Epithelial cell of prostate (primary cell): ENCODE data around the gene SEMA4A.
"Not testable (repeated sequence)": the region's sequence is repeated elsewhere in the genome, so short reads cannot be mapped to it uniquely, and the experiment has no call there.

ENCODE experiments used
- DNase-seq: peaks from one replicate; pipeline ENCODE4 v3.0.0-alpha.2; 2011; ENCODE audit warnings: low read depth, low spot score
- H3K27ac ChIP-seq: fragments of 450-650 bp; 2 replicates; pipeline ENCODE4 v1.5.1; 2017; ENCODE audit warnings: mild to moderate bottlenecking

SEMA4A gene

DNA sequence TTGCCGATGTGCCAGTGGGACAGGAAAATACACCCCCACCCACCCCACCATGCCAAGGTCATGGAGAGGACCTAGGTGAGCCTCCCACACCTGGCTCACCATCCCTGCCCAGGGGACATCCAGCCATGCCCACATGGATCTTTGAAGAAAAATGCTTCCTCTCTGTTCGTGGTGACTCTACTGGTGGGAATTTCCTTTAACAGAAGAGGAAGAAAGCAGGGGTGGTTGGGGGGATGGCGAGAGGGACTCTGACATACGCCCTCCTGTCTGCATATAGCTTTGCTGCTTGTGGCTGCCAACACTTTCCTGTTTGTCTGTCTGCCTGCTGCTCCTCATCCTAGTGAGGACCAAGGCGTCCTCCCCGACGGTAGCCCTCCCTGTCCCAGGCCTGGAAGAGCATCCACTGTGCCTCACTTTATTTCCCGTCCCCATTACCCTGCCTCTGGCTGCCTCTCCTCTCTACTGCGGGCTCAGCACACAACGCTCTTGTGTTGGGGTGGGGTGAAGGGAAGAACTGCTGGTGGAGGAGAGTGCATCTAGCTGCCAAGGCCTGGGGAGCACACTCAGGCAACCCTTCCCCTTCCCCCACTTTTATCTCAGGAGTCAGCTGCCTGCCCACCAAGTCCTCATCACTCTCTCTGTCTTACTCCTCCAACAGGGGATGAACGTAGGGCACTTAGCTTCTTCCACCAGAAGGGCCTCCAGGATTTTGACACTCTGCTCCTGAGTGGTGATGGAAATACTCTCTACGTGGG is 2.5 kb downstream of the SEMA4A start:
- no peak overlapping the region for H3K27ac ChIP-seq
- no peak for DNase-seq

DNA sequence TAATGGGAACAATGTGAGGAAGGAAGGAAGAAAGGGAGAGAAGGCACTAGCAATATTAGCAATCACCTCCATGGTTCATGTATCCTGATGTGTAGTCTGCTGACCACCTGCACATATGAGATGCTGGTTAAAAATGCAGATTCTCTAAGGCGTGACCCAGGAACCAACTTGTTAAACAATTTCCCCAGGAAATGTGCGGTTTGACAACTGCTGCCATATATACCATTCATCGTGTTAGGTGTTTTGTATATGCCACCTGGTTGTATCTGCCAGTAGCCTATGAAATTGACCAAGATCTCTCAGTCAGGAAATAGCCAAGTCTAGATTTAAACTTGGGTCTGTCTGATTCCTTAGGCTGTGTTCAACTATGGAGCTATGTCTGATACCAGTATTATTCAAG is 4.1 kb downstream of the SEMA4A start:
- DNase-seq, result no peak

DNA sequence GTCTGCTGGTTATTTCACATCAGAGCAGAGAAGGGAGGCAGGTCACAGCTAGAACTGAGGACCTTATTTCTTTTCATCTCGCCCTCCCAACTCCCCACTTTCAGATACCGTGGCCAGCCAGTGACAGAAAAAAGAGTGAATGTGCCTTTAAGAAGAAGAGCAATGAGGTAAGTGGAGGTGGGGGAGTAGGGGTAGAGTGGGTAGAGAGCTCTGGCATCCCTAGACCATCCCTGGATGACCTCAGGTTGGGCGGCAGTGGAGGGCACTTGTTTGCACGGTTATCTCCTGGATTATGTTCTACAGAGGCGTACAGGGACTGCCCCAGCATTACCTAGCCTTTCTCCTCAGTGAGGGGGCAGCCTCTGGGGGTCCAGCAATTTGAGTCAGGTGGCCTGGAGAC is 4.6 kb downstream of the SEMA4A start:
- no peak for DNase-seq
- no peak overlapping the region for H3K27ac ChIP-seq

More for the DNA sequence above, 4.1 kb downstream of the SEMA4A start:
- no peak overlapping the region for H3K27ac ChIP-seq

DNA sequence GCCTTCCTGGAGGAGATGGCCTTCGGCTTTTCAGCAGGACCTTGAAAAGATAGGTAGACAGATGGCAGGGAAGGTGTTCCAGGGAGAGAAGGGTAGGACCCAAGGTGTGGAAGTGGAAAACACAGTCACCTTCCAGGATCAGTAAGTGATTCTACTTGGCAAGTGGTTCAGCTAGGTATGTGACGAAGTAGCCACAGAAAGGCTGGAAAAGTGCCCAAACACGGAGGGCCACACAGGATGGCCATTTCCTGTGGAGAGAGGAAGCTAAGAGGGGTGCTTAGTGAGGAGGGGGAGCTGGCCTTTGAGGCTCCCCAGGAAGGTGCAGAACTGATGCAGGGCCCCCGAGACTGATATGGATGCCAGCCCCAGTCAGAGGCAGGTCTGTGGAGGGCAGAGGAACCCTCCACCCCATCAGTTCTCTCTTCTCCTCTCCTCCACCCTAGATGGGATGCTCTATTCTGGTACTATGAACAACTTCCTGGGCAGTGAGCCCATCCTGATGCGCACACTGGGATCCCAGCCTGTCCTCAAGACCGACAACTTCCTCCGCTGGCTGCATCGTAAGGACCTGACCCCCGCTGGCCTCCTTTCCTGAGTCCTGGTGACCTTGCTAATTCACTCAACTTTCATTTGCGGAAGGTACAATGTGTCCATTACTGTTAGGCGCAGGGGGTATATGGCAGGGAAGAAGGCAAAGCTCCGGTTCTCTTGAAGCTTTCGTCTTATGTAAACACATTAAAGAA is 6.8 kb downstream of the SEMA4A start:
- no peak for DNase-seq
- H3K27ac ChIP-seq, result no peak overlapping the region

DNA sequence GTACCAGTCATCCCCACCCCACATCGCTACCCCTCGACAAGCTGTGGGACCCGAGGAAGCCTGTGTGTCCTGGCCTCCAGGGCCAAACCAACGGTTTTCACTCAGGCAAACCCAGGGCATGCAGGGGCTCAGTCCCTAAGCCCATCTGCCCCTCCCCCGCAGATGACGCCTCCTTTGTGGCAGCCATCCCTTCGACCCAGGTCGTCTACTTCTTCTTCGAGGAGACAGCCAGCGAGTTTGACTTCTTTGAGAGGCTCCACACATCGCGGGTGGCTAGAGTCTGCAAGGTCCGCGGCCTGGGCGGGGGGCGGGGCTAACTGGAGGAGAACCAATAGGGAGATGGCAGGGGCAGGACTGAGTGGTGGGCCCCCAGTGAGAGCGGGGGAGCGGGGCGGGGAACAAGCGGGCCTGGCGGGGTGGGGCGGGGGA is 7.4 kb downstream of the SEMA4A start:
- DNase-seq, result no peak
- no peak overlapping the region for H3K27ac ChIP-seq

DNA sequence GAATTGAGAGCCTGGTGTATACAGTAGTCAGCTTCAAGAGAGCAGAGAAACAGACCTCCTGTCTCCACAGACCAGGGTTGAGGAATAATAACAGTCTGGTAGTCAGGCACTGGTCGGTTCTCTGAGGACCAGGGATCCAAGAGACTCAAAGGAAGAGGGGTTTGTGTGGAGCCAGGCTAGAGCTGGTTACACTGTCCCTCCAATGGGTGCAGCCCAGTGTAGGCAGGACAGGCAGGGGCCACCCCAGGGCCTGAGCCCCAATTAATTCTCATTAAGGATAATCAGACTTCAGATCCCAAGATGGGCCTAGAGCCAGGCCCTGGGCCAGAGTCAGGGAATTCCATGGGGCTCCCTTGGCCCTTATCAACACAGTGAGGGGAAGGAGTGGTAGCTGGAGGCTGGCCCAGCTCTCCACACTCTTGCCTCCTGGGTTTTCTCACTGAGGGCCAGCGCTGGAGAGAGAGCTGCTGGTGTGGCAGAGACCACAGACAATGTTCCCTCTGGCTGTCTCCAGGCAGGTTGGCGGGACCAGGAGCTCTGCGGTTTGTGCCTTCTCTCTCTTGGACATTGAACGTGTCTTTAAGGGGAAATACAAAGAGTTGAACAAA is 9.1 kb downstream of the SEMA4A start:
- H3K27ac ChIP-seq, result no peak overlapping the region
- no peak for DNase-seq

DNA sequence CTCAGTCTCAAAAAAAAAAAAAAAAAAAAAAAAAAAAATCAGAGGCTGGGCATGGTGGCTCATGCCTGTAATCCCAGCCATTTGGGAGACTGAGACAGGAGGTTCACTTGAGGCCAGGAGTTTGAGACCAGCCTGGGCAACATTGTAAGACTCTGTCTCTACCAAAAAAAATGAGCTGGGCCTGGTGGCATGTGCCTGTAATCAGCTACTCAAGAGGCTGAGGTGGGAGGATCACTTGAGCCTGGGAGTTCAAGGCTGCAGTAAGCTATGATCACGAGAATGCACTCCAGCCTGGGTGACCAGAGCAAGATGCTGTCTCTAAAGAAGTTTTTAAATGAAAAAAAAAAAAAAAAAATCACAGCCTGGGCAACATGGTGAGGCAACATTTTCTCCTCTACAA is 10.3 kb downstream of the SEMA4A start:
- DNase-seq, result no peak
- H3K27ac ChIP-seq, result no peak overlapping the region

DNA sequence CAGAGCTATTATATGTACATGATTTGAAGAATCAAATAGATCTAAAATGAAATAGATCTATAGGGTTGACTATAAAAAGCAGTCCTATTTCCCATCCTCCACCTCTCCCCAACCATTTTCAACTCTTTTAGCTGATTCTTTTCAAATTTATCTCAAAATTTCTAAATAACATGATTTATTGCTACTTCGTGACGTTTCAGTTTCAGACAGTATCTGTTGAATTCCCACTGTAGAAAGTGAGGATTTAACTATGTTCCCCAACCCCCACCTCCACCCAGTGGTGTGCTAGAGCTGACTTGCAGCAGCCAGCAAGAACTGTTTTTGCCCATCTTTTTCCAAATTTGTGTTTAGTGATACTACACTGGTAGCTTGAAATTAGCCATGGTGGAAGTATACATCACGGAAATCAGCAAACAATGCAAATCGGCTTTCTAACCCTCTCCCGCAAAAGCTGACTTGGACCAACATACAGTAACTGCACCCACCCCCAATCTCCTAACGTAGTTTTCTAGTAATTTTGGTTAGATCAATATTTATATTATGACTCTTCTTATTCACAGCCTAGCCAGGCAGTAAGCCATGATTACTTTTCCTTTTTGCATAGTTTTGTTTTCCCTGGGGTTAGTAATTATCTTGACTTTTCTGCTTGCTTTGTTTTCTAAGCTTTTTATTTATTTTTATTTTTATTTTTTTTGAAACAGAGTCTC is 10.9 kb downstream of the SEMA4A start:
- DNase-seq, result no peak
- no peak overlapping the region for H3K27ac ChIP-seq

DNA sequence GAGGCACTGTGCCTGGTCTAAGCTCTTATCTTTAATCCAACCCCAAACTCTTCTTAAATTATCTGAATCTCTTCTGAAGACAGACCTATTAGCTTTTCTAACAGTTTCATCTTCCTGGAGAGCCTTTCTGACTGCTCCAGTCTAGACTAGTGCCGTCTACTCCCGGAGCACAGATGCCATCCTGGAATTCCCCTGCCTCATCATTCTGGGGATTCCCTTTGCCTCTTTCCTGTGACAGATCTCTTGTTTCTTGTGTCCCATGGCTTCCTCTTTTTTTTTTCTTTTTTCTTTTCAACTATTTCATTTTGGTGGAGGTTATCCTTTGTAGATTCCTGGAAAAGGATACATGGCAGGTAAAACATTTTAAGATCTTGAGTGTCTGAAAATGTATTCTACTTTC is 11.7 kb downstream of the SEMA4A start:
- no peak for DNase-seq
- no peak overlapping the region for H3K27ac ChIP-seq

DNA sequence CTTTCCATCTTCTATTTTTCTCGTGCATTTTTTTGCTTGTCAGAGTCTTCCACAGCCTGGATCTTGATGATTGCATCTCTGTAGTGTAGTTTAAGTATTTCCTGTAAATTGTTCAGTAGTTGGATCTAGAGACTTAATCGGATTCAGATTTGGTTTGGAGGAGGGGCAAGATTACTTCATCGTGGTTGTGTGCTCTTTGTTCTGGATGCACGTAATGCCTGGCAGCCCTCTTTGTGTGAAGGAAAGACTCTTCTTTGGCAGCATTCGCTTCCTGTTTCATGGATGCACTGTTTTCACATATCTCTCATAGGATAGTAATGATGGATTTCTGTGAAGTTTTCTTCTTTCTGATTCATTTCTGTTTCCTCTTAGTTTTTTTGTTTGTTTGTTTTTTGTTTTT is 14.2 kb downstream of the SEMA4A start:
- DNase-seq, result no peak

DNA sequence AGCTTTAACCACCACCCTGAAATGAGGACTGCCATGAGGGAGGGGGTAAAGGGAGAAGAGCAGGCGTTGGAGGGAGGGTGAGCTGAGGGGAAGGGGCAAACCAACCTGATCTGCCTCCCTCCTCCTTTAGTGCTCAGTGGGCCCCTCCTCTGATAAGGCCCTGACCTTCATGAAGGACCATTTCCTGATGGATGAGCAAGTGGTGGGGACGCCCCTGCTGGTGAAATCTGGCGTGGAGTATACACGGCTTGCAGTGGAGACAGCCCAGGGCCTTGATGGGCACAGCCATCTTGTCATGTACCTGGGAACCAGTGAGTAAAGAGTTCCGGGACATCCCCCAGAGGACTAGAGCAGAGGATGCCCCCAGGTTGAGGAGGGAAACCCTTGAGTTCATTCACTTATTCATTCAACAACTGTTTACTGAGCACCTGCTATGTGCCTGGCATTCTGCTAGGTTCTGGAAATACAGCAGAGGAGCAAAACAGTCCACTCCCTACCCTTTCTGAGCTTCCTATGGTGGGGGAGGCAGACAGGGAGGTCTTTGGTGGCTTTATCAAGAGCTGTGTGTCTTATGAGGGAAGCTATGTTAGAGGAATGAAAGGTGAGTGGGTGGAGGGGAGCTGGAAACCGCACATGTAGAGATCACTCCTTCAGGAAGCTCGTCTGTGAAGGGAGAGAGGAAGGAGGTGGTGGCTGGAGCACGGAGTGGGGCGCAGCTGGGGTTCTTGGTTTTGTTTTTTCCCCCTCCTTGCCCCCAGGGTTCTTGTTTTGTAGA is 19.5 kb downstream of the SEMA4A start:
- DNase-seq, result no peak

More for the DNA sequence above, 14.2 kb downstream of the SEMA4A start:
- no peak overlapping the region for H3K27ac ChIP-seq

DNA sequence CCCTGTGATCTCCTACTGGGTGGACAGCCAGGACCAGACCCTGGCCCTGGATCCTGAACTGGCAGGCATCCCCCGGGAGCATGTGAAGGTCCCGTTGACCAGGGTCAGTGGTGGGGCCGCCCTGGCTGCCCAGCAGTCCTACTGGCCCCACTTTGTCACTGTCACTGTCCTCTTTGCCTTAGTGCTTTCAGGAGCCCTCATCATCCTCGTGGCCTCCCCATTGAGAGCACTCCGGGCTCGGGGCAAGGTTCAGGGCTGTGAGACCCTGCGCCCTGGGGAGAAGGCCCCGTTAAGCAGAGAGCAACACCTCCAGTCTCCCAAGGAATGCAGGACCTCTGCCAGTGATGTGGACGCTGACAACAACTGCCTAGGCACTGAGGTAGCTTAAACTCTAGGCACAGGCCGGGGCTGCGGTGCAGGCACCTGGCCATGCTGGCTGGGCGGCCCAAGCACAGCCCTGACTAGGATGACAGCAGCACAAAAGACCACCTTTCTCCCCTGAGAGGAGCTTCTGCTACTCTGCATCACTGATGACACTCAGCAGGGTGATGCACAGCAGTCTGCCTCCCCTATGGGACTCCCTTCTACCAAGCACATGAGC is 23.3 kb downstream of the SEMA4A start:
- no peak for DNase-seq

More for the DNA sequence above, 19.5 kb downstream of the SEMA4A start:
- H3K27ac ChIP-seq, result no peak overlapping the region

DNA sequence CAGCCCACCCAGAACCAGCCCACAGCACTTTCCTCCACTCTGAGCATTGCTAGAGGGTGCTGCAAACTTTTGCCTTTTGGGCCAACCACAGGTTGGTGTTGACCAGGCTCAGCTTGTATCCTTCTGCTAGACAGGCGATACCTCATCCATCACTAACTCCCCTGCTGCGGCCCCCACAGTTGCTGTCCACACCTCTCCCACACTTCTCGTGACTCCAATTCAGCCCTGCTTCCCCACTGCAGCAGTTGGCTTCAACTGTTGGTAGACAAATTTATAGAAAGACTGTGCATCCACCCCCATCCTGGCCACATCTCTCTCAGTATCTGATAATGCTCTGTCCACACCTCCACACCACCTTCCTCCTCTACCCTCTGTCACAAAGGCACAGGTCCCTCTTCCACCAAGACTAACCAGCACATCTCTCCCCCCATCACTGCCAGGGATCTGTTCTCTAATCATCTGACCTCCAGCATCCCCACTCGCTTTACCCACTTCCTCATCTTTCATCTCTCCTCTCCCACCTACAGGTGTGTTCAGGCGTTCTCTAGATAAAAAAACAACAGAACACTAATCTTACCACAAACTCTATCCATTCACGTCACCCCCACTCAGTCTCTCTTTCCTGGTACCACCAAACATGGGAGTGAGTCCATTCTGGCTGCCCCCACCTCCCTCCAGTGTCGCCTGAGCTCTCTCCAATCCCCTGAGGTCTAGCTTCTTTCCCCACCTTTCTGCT is 24.7 kb downstream of the SEMA4A start:
- H3K27ac ChIP-seq, result peak overlapping the region; percentile 78
- no peak for DNase-seq

More for the DNA sequence above, 23.3 kb downstream of the SEMA4A start:
- H3K27ac ChIP-seq, result no peak overlapping the region

DNA sequence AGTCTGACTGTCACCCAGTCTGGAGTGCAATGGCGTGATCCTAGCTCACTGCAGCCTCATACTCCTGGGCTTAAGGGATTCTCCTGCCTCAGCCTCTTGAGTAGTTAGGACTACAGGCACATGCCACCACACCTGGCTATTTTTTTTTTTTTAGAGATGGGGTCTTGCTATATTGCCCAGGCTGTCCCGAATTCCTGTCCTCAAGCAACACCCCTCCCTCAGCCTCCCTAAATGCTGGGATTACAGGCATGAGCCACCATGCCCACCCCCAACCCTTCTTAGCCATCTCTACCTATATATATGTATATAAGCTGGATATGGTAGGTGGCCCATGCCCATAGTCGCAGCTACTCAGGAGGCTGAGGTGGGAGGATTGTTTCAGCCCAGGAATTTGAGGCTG is 27.1 kb downstream of the SEMA4A start:
- peak overlapping the region; percentile 78 for H3K27ac ChIP-seq
- no peak for DNase-seq

DNA sequence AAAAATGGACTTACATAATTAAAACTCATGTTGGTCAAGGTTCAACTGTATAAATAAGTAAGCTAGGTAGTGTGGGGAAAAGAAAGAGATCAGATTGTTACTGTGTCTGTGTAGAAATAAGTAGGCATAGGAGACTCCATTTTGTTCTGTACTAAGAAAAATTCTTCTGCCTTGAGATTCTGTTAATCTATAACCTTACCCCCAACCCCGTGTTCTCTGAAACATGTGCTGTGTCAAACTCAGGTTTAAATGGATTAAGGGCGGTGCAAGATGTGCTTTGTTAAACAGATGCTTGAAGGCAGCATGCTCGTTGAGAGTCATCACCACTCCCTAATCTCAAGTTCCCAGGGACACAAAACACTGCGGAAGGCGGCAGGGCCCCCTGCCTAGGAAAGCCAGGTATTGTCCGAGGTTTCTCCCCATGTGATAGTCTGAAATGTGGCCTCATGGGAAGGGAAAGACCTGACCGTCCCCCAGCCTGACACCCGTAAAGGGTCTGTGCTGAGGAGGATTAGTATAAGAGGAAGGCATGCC is 28.1 kb downstream of the SEMA4A start:
- DNase-seq, result not testable (repeated sequence)

DNA sequence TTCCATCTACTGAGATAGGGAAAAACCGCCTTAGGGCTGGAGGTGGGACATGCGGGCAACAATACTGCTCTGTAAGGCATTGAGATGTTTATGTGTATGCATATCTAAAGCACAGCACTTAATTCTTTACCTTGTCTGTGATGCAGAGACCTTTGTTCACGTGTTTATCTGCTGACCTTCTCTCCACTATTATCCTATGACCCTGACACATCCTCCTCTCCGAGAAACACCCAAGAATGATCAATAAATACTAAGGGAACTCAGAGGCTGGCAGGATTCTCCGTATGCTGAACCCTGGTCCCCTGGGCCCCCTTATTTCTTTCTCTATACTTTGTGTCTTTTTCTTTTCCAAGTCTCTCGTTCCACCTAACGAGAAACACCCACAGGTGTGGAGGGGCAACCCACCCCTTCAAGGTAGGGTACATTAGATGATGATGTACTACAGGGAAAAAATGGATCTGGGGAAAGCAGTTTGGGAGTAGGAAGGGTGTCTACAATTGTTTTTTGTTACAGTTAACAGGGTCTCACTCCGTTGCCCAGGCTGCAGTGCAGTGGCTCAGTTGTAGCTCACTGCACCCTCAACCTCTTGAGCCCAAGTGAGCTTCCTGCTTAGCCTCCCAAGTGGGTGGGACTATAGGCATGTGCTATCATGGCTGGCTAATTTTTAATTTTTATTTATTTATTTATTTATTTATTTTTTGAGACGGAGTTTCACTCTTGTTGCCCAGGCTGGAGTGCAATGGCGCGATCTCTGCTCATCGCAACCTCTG is 28.8 kb downstream of the SEMA4A start:
- DNase-seq, H3K27ac ChIP-seq: not testable (repeated sequence)

More for the DNA sequence above, 28.1 kb downstream of the SEMA4A start:
- peak overlapping the region; percentile 10 for H3K27ac ChIP-seq

DNA sequence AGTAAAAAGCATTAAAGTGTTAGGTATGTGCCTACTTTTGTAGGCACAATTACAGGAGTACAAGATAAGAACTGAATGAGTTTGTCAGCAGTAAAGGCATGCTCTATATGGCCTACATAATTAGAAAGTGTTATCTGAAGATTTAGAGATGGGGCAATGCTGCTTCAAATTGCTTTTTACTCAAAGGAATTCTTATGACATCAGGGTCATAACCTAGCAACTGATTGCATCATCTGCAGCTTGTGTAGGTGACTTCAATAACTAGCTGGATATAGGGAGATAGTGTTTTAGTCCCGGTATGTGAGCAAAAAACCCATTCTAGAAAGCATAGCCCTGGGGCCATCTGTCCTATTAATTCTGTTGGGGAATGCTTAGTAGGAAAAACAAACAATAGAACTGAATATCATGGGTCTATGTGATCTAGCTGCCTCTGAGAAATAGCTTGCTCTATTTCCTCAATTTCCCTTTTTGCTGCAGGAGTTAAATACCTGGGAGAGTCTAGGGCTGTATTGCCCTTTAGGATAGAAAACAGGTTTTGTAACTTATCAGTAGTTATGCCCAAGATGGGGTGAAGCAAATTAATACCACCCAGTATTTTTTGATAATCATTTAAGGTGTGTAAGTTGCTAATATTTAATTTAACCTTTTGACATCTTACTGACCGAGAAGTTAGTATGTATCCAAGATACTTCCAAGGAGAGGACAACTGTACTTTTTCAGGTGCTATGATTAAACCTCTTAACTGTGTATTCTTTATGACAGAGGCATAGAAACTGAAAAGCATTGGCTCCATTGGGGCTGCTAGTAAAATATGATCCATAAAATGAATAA is 33.2 kb downstream of the SEMA4A start:
- not testable (repeated sequence) for H3K27ac ChIP-seq, DNase-seq
